SIG-M5 (cell line): Measurements from ENCODE around the gene ALG6.
"Not testable (repeated sequence)": the region's sequence is repeated elsewhere in the genome, so short reads cannot be mapped to it uniquely, and the experiment has no call there.

Source experiments
- DNase-seq: peaks from one replicate; lab custom pipeline; 2025; lab: John Stamatoyannopoulos, UW

Gene ALG6

GRCh38 chr1:63328781-63329180 lies 38.6 kb upstream of the ALG6 start:
- no peak for DNase-seq

- DNase-seq = no peak
Observed at GRCh38 chr1:63329621-63330330, 37.7 kb upstream of the ALG6 start.

GRCh38 chr1:63330331-63330916 lies 37.0 kb upstream of the ALG6 start:
- no peak for DNase-seq

GRCh38 chr1:63342402-63342801 lies 25.0 kb upstream of the ALG6 start:
- DNase-seq = no peak

- DNase-seq = no peak
Observed at GRCh38 chr1:63343922-63344321, 23.5 kb upstream of the ALG6 start.

- no peak for DNase-seq
Observed at GRCh38 chr1:63350320-63350719, 17.1 kb upstream of the ALG6 start.

- DNase-seq = no peak
Observed at GRCh38 chr1:63352736-63353135, 14.7 kb upstream of the ALG6 start.

GRCh38 chr1:63356234-63356633 lies 11.2 kb upstream of the ALG6 start:
- not testable (repeated sequence) for DNase-seq

- DNase-seq = no peak
Observed at GRCh38 chr1:63359561-63359960, 7.9 kb upstream of the ALG6 start.

- no peak for DNase-seq
Observed at GRCh38 chr1:63362073-63362472, 5.4 kb upstream of the ALG6 start.

- DNase-seq = no peak
Observed at GRCh38 chr1:63362578-63362977, 4.8 kb upstream of the ALG6 start.

GRCh38 chr1:63363014-63363413 lies 4.4 kb upstream of the ALG6 start:
- DNase-seq = no peak

- no peak for DNase-seq
Observed at GRCh38 chr1:63366908-63367214, 566 bp upstream of the ALG6 start.

GRCh38 chr1:63368131-63368530 lies 704 bp downstream of the ALG6 start:
- no peak for DNase-seq

- no peak for DNase-seq
Observed at GRCh38 chr1:63379583-63379982, 12.2 kb downstream of the ALG6 start.

- DNase-seq = no peak
Observed at GRCh38 chr1:63381741-63382140, 14.3 kb downstream of the ALG6 start.

GRCh38 chr1:63401945-63402344 lies 34.5 kb downstream of the ALG6 start:
- no peak for DNase-seq

- DNase-seq = no peak
Observed at GRCh38 chr1:63403386-63403785, 36.0 kb downstream of the ALG6 start.

GRCh38 chr1:63405021-63405420 lies 37.6 kb downstream of the ALG6 start:
- no peak for DNase-seq

GRCh38 chr1:63405987-63406386 lies 38.6 kb downstream of the ALG6 start:
- no peak for DNase-seq

GRCh38 chr1:63407002-63407401 lies 39.6 kb downstream of the ALG6 start:
- no peak for DNase-seq

- DNase-seq = no peak
Observed at GRCh38 chr1:63408331-63408730, 40.9 kb downstream of the ALG6 start.

GRCh38 chr1:63411066-63411465 lies 43.6 kb downstream of the ALG6 start:
- DNase-seq = no peak

- DNase-seq = no peak
Observed at GRCh38 chr1:63413394-63413793, 46.0 kb downstream of the ALG6 start.
